Measurements from ENCODE around the gene RHOXF2B.
"Not testable (repeated sequence)": the region's sequence is repeated elsewhere in the genome, so short reads cannot be mapped to it uniquely, and the experiment has no call there.

RHOXF2B gene

GRCh38 chrX:120077590-120077989, at the start of gene RHOXF2B:
TSS of gene RHOXF2B (minus strand) at chrX:120077690. CDS start at chrX:120077552, 138 bp downstream.
- not testable (repeated sequence) for DNase-seq

GRCh38 chrX:120125444-120125843, 48.0 kb upstream of the RHOXF2B start:
- DNase-seq, result no peak

GRCh38 chrX:120120223-120120622, 42.7 kb upstream of the RHOXF2B start:
- DNase-seq, result peak; percentile 58

- DNase-seq, result no peak
These were observed 38.0 kb upstream of the RHOXF2B start, which contains the start of gene RHOXF1 for GRCh38 chrX:120115438-120115963. TSS of gene RHOXF1 (minus strand) at chrX:120115913. CDS start at chrX:120115862, 51 bp downstream.

- DNase-seq, result no peak
These were observed 34.1 kb upstream of the RHOXF2B start for GRCh38 chrX:120111611-120112010.

- DNase-seq, result no peak
These were observed 31.9 kb upstream of the RHOXF2B start for GRCh38 chrX:120109378-120109777.

GRCh38 chrX:120104707-120105106, 27.2 kb upstream of the RHOXF2B start:
- DNase-seq, result not testable (repeated sequence)

- not testable (repeated sequence) for DNase-seq
These were observed 23.6 kb upstream of the RHOXF2B start for GRCh38 chrX:120101057-120101456.

- no peak for DNase-seq
These were observed 12.7 kb upstream of the RHOXF2B start for GRCh38 chrX:120090208-120090607.

GRCh38 chrX:120087289-120088017, 10.0 kb upstream of the RHOXF2B start:
- no peak for DNase-seq

- not testable (repeated sequence) for DNase-seq
These were observed 8.2 kb upstream of the RHOXF2B start for GRCh38 chrX:120085553-120086185.

- not testable (repeated sequence) for DNase-seq
These were observed 11.3 kb downstream of the RHOXF2B start for GRCh38 chrX:120066169-120066568.

- not testable (repeated sequence) for DNase-seq
These were observed 34.8 kb downstream of the RHOXF2B start for GRCh38 chrX:120042712-120043111.

GRCh38 chrX:120042247-120042646, 35.2 kb downstream of the RHOXF2B start:
- not testable (repeated sequence) for DNase-seq

- not testable (repeated sequence) for DNase-seq
These were observed 37.3 kb downstream of the RHOXF2B start for GRCh38 chrX:120040176-120040575.

- DNase-seq, result not testable (repeated sequence)
These were observed 38.3 kb downstream of the RHOXF2B start for GRCh38 chrX:120039087-120039733.

- no peak for DNase-seq
These were observed 40.8 kb downstream of the RHOXF2B start for GRCh38 chrX:120036704-120037103.

- not testable (repeated sequence) for DNase-seq
These were observed 41.8 kb downstream of the RHOXF2B start for GRCh38 chrX:120035522-120036309.

- DNase-seq, result no peak
These were observed 48.1 kb downstream of the RHOXF2B start for GRCh38 chrX:120029354-120029753.

GRCh38 chrX:120023259-120023658, 54.2 kb downstream of the RHOXF2B start:
- DNase-seq, result no peak

GRCh38 chrX:120022763-120023162, 54.7 kb downstream of the RHOXF2B start:
- DNase-seq, result no peak

Data from DMS79 treated with DMSO at 0.1 percent for 48 hours (cell line).